TTC549 (cell line): ENCODE measurements around the gene TMEM121B.

Experiments
- FAIRE-seq: peaks from 2 replicates; lab custom pipeline; 2012; peaks lifted over from hg19 to GRCh38; lab: Jason Lieb, UNC

Gene TMEM121B

GRCh38 chr22:17137861-17138425, 16.8 kb upstream of the TMEM121B start:
- no peak for FAIRE-seq

GRCh38 chr22:17137170-17137569, 16.0 kb upstream of the TMEM121B start:
- FAIRE-seq = no peak

- no peak for FAIRE-seq
Measured at GRCh38 chr22:17135153-17135760, 14.1 kb upstream of the TMEM121B start.

- no peak for FAIRE-seq
Measured at GRCh38 chr22:17133137-17133536, 12.0 kb upstream of the TMEM121B start.

- no peak for FAIRE-seq
Measured at GRCh38 chr22:17132112-17132511, 11.0 kb upstream of the TMEM121B start.

- no peak for FAIRE-seq
Measured at GRCh38 chr22:17131686-17132085, 10.5 kb upstream of the TMEM121B start.

- FAIRE-seq = no peak
Measured at GRCh38 chr22:17130199-17130598, 9.0 kb upstream of the TMEM121B start.

GRCh38 chr22:17120711-17121232, 388 bp downstream of the TMEM121B start:
- FAIRE-seq = no peak

GRCh38 chr22:17120281-17120680, 879 bp downstream of the TMEM121B start:
- FAIRE-seq = no peak

- no peak for FAIRE-seq
Measured at GRCh38 chr22:17119481-17120202, 1.5 kb downstream of the TMEM121B start.

GRCh38 chr22:17118342-17118741, 2.8 kb downstream of the TMEM121B start:
- no peak for FAIRE-seq

GRCh38 chr22:17117890-17118289, 3.3 kb downstream of the TMEM121B start:
- FAIRE-seq = no peak

GRCh38 chr22:17117400-17117799, 3.8 kb downstream of the TMEM121B start:
- FAIRE-seq = no peak

- no peak for FAIRE-seq
Measured at GRCh38 chr22:17116572-17117330, 4.4 kb downstream of the TMEM121B start.

GRCh38 chr22:17115945-17116565, 5.1 kb downstream of the TMEM121B start:
- no peak for FAIRE-seq

- no peak for FAIRE-seq
Measured at GRCh38 chr22:17115236-17115635, 5.9 kb downstream of the TMEM121B start.

GRCh38 chr22:17114898-17115235, 6.3 kb downstream of the TMEM121B start:
- FAIRE-seq = no peak

GRCh38 chr22:17114173-17114897, 6.8 kb downstream of the TMEM121B start:
- FAIRE-seq = no peak

- FAIRE-seq = no peak
Measured at GRCh38 chr22:17113600-17113999, 7.6 kb downstream of the TMEM121B start.

- FAIRE-seq = no peak
Measured at GRCh38 chr22:17112491-17113042, 8.6 kb downstream of the TMEM121B start.

GRCh38 chr22:17110791-17111550, 10.2 kb downstream of the TMEM121B start:
- FAIRE-seq = no peak
